Stimulated activated CD8-positive, alpha-beta memory T cell treated with anti-CD3 and anti-CD28 coated beads, Interleukin-7, amount 100 ng/mL, for 4 hours (primary cell): ENCODE data around the gene UBE2H.
"Not testable (repeated sequence)": the region's sequence is repeated elsewhere in the genome, so short reads cannot be mapped to it uniquely, and the experiment has no call there.

Source experiments
- DNase-seq, 2 donors: peaks; one replicate each; pipeline ENCODE4 v3.0.0-alpha.2; 2020; ENCODE audit warnings: low read depth in 2 of 2

The UBE2H gene

DNA sequence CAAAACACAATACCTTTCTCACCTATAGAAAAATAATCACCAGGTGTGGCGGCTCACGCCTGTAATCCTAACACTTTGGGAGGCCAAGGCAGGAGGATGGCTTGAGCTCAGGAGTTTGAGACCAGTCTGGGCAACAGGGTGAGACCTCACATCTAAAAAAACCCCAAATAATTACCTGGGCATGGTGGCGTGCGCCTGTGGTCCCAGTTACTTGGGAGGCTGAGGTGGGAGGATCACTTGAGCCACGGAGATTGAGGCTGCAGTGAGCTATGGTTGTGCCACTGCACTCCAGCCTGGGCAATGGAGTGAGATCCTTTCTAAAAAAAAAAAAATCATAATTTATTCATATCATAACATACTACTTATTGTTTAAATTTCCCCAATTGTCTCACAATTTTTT lies 129.6 kb downstream of the UBE2H start:
- DNase-seq = not testable (repeated sequence)

DNA sequence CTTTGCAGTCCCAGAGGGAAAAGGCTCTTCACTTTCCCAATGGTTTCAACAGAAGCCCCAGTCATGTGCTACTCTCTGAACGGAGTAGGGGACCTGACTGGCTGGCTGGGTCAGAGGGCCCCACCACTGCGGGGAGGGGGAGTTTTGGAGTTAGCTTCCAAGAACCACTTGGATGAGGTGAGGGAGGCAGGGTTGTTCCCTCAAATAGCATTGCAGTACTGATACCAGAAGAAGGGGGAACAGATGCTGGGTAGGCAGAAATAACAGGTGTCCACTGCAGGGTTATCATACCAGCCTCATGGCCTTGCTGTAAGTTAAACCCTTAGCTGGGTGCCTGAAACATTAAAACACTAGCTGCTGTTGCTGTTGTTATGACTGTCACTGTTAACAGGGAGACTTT lies 131.3 kb downstream of the UBE2H start:
- DNase-seq = no peak

- no peak for DNase-seq
Observed at GRCh38 chr7:129816742-129817141, 136.0 kb downstream of the UBE2H start.

GRCh38 chr7:129807863-129808262 lies 144.9 kb downstream of the UBE2H start:
- DNase-seq = no peak

GRCh38 chr7:129804890-129805719 lies 147.7 kb downstream of the UBE2H start:
- DNase-seq = no peak

GRCh38 chr7:129804111-129804889 lies 148.5 kb downstream of the UBE2H start:
- DNase-seq = no peak

GRCh38 chr7:129803546-129804081 lies 149.1 kb downstream of the UBE2H start:
- no peak for DNase-seq

- no peak for DNase-seq
Observed at GRCh38 chr7:129801882-129802281, 150.9 kb downstream of the UBE2H start.

- DNase-seq = no peak
Observed at GRCh38 chr7:129800901-129801300, 151.9 kb downstream of the UBE2H start.

DNA sequence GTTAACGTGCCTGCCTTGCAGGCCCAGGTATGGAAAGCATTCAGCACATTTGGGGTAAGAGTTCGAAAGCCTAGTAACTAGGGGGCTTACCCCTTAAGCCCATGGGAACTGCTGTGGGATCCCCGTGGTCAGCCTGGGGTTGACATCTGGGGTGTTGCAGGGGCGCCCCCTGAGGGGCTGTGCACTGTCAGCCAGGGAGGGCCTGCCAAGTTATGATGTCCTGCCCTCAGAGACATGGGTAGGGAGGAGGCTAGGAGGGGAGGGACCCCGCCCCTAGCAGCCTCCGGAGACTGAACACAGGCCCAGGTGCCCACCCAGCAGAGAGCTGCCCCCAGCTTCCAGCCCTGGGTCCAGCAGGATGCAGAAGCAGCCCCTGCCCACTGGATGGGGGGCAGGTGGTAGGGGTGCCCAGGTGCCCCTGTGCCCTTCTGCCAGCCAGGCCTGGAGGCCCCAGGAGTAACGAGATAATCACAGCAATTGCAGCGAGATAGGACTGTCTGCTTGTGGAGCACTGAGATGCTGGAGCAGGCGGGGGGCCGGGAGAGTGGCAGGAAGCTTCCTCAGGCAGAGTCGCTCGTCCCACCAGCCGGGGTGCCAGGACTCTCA lies 153.3 kb downstream of the UBE2H start:
- DNase-seq = no peak

GRCh38 chr7:129798616-129799349 lies 154.0 kb downstream of the UBE2H start:
- no peak for DNase-seq

DNA sequence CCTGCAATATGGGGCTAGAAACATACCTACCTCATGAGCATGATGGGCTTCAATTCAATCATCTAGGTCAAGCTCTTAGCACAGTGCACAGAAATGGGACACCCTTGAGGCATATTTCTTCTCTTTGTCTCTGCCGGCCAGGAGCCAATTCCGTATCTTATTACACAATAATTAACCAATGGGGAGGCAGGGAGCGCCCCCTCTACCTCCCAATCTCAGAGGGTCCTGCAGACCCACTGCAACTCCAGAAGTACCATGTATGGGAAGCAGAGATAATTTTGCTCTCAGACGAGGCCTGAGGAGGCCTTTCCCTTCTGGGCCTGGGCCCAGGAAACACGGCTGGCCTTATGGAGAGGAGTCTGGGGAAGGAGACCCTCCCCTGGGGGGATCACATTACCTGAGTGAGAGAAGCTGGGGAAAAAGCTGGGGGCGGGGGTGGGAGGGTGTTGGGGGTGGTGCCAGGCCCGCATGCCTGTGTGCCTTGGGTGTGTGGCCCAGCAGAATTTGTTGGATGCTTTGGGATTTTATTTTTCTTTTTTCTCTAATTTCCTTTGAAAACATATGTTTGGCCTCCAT lies 155.5 kb downstream of the UBE2H start:
- DNase-seq = no peak

DNA sequence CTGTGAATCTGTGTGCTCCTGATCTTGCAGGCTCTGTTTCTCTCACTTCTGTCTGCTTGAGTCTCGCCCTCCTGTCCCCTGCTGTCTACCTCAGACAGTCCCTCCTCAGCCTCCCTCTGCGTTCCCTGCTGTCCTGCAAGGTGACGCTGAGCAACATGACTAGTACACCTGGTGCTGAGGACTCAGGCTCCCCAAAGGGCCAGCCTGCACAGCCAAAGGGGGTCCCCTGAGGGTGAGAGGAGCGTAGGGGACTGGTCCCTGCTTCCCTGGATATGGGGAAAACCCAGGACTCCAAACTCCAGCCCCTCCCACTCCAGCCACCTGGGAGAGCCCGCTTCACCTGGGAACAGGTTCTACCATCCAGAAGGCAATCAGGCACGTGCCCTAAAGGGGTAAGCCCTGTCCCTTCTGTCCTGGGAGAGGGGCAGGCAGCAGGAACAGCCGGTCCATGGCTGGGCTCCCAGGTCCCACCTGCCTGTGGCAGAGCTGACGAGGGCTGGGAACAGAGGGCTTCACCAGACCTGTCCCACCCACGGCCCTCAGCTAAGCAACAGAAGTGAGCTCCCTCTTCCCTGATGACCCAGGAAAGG lies 156.5 kb downstream of the UBE2H start:
- no peak for DNase-seq

DNA sequence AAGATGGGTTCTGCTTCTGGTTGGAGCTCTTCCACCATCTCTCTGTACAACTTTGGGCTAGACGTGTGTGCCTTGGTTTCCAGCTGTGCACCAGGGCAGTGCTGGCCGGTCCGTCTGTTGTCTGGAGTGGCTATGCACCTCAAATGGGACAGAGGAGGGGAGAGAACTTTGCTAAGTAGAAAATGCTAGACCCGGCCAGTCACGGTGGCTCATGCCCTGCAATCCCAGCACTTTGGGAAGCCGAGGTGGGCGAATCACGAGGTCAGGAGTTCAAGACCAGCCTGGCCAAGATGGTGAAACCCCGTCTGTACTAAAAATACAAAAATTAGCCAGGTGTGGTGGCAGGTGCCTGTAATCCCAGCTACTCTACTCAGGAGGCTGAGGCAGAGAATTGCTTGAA lies 158.3 kb downstream of the UBE2H start:
- DNase-seq = not testable (repeated sequence)

DNA sequence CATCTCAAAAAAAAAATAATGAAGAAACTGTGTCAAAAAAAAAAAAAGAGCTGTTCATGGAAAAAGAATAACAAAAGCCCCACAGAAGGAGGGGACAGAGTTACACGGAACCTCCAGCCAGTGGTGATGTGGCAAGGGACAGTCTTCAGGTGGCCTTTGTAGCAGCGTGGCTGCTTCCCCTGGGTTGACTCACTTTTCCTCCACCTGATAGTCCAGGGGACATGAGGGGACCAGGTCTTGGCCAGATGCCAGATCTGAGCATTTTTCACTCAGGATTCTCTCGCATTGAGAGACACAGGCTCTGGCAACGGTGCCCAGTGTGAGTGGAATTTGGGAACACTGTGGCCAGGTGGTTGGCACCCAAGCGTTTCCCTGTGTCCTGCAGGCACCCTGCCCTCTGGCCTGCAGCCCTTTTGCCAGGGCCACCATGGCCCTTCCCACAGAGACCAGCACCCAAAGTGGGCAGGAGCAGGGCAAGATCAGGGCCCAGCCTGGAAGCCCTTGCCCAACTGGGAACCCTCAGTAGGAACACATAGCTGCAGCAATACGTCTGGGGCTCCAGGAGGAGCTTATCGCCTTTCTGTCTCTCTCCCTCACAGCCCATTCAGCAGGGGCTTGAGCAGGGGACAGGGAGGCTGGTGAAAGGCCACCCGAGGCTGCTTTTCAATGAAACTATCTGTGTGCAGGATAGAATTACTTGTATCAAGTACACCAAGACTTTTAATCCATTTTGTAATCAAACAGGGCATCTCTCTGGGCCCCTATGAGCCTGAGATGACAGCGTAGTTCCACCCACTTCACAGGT lies 159.1 kb downstream of the UBE2H start:
- no peak for DNase-seq

- no peak for DNase-seq
Observed at GRCh38 chr7:129792721-129793120, 160.0 kb downstream of the UBE2H start.

DNA sequence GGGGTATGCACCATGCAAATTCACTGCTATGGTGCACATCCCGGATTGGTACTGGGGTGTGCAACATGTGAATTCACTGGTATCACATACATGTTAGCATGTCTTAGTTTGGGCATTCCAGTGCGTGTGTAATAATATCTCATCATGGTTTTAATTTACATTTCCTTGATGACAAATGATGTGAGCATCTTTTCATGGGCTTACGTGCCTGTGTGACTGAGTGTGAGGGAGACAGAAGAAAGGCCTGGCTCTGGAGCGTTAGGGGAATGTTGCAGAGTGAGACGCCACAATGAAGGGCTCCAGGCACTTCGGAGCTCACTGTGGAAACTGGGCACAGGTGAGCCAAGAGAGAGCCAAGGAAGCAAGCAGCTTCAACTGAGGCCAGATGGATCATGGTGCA lies 162.6 kb downstream of the UBE2H start:
- no peak for DNase-seq

- no peak for DNase-seq
Observed at GRCh38 chr7:129789652-129790051, 163.1 kb downstream of the UBE2H start.

DNA sequence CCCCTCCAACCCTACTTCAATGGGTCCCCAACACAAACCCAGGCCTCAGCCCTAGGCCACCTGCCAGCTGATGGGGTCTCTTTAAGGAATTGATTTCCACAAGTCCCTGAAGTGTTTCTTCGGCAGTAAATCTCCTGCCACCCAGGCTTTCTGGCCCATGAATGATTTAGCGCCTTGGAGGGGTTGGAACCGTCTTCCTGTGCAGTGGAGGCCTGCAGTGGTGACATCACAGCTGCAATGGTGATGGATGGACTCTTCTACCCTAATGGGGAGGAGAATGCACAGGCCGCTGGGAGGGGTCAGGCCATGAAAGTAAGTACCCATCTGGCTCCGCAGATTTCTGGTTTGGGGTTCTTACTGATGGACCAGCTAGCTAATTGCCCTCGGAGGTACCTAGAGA lies 163.8 kb downstream of the UBE2H start:
- DNase-seq = no peak
